OCI-LY1 (cell line): ENCODE results near the gene CCDC154.

Source experiments
- CTCF ChIP-seq: fragments of 200-600 bp; sonication (generic), shearing (Covaris generic); IDR thresholded peaks from 2 replicates; pipeline ENCODE4 v1.5.1; 2017; ENCODE audit warnings: mild to moderate bottlenecking, antibody characterized with exemption, low read length, moderate library complexity, mixed read lengths
- EZH2 ChIP-seq: fragments of 200-600 bp; sonication (generic), shearing (Covaris generic); IDR thresholded peaks from 2 replicates; pipeline ENCODE4 v1.8.0; 2017; ENCODE audit warnings: borderline replicate concordance, mixed run types, mild to moderate bottlenecking, antibody characterized with exemption, low read length, moderate library complexity, mixed read lengths

DNA sequence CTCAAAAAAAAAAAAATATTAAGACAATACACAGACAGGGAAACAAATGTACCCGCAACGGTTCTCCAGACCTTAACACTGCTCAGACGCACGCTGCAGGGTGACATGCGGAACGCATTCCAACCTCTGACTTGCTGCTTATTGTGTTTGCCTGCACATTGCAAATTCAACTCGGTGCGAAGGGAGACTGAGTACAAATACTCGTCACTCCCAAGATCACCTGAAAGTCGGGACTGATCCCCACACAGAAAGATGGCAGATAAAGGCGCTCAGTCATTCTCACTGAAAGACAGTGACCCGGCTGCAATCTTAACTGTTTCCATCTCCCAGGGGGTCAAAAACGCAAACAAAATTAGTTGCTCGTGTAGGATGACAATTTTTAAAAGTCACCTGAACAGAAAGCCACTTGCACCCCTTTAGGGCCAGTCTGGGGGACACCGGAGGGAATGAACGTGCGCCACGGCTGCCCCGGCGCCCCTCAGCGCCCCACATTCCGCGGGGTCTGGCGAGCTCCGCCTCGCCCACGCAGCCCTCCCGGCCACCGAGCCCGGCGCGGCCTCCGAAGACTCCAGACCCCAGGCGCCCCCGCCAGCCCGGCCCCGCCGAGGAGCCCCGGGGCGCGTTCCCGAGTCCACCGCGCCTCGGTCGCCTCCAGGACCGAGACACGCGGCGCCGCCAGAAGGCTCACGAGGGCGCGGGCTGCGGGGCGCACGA is 29.9 kb upstream of the CCDC154 start:
- TF ChIP-seq CTCF (no peak), EZH2 (no peak)
